Endothelial cell (in vitro differentiated cells): ENCODE data around the gene MED16. TPM values are rescaled to one million over a fixed set of nuclear protein-coding genes. Genes with fewer than 3 reads are reported as not detected.

Source experiments
- DNase-seq: peaks from one replicate; pipeline ENCODE4 v3.0.0; 2021; ENCODE audit warnings: low spot score
- H3K27ac Mint-ChIP-seq: one replicate; pipeline ENCODE4 v1.8.0; 2021; ENCODE audit warnings: mixed read lengths, inconsistent platforms; ENCODE audit not compliant: unreplicated experiment
- H3K27me3 Mint-ChIP-seq: one replicate; pipeline ENCODE4 v1.8.0; 2021; ENCODE audit warnings: mild to moderate bottlenecking, moderate library complexity, mixed read lengths, inconsistent platforms; ENCODE audit not compliant: unreplicated experiment
- H3K36me3 Mint-ChIP-seq: one replicate; pipeline ENCODE4 v1.8.0; 2021; ENCODE audit warnings: mild to moderate bottlenecking, low read depth, mixed read lengths, inconsistent platforms; ENCODE audit not compliant: unreplicated experiment
- H3K4me1 Mint-ChIP-seq: one replicate; pipeline ENCODE4 v1.8.0; 2021; ENCODE audit warnings: mild to moderate bottlenecking, mixed read lengths, inconsistent platforms; ENCODE audit not compliant: unreplicated experiment
- H3K4me3 Mint-ChIP-seq: one replicate; pipeline ENCODE4 v1.8.0; 2021; ENCODE audit warnings: mild to moderate bottlenecking, mixed read lengths, inconsistent platforms; ENCODE audit not compliant: unreplicated experiment
- H3K9me3 Mint-ChIP-seq: one replicate; pipeline ENCODE4 v1.8.0; 2021; ENCODE audit warnings: mixed read lengths, inconsistent platforms; ENCODE audit not compliant: unreplicated experiment
- total RNA-seq: library from RNA; stranded (reverse); fragmentation: NEBNext Ultra II Directional; extraction: Animal tissue kit (Norgen Biotek cat#: 25700); gene quantifications from one replicate; pipeline ENCODE4 v1.2.1, GENCODE V29; 2021; ENCODE audit not compliant: unreplicated experiment
- TF ChIP-seq, protein P1 (sequence below): fragments of 200-600 bp; sonication (generic); IDR thresholded peaks from one replicate; pipeline ENCODE4 v1.5.0; 2021; ENCODE audit warnings: antibody characterized with exemption; ENCODE audit not compliant: unreplicated experiment

MED16 gene
- total RNA-seq, 1 donor from 2014 or later = 66.5 TPM

DNA sequence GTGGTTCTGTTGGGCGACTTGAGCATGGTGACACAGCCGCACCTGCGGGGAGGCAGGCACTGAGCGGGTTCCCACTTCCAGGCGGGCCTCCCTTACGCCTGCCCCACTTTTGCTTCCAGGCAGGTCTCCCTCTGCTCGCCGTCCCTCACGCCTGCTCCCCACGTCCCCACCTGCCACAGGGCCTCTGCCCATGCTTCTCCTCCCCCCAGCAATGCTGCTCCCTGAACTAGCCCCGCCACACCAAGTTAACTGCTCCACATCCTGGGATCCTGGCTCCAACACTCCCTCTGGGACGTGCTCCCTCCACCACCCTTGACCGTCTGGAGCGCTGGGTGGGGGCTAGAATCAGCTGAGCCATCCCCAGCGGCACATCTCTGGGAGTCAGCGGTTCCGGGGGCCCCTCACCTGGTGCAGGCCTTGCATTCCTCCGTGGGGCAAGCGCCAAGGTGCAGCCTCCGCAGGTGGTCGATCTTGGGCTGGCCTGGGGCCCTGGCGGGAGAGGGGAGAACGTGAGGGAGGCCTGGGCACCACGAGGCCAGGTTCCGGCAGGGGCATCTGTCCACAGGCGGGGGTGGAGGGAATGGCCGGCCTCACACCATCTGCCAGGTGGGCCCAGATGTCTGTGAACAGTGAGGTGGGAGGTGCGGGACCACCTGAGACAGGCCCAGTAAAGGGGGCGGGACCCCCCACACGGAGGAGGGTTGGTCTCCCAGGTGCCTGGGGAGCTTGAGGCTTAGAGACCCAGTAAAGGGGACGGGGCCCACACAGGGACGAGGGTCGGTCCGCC is 24.3 kb downstream of the MED16 start:
- Mint-ChIP-seq H3K27me3 (peaks cover 14% of the 10 kb centered on the region), H3K4me1 (no peaks in the 10 kb centered on the region), H3K4me3 (no peak overlapping the region), H3K36me3 (peaks cover 11% of the 10 kb centered on the region), H3K27ac (no peak overlapping the region), H3K9me3 (no peaks in the 10 kb centered on the region)
- DNase-seq = no peak
- TF ChIP-seq, protein P1, sequence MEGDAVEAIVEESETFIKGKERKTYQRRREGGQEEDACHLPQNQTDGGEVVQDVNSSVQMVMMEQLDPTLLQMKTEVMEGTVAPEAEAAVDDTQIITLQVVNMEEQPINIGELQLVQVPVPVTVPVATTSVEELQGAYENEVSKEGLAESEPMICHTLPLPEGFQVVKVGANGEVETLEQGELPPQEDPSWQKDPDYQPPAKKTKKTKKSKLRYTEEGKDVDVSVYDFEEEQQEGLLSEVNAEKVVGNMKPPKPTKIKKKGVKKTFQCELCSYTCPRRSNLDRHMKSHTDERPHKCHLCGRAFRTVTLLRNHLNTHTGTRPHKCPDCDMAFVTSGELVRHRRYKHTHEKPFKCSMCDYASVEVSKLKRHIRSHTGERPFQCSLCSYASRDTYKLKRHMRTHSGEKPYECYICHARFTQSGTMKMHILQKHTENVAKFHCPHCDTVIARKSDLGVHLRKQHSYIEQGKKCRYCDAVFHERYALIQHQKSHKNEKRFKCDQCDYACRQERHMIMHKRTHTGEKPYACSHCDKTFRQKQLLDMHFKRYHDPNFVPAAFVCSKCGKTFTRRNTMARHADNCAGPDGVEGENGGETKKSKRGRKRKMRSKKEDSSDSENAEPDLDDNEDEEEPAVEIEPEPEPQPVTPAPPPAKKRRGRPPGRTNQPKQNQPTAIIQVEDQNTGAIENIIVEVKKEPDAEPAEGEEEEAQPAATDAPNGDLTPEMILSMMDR = no peak

DNA sequence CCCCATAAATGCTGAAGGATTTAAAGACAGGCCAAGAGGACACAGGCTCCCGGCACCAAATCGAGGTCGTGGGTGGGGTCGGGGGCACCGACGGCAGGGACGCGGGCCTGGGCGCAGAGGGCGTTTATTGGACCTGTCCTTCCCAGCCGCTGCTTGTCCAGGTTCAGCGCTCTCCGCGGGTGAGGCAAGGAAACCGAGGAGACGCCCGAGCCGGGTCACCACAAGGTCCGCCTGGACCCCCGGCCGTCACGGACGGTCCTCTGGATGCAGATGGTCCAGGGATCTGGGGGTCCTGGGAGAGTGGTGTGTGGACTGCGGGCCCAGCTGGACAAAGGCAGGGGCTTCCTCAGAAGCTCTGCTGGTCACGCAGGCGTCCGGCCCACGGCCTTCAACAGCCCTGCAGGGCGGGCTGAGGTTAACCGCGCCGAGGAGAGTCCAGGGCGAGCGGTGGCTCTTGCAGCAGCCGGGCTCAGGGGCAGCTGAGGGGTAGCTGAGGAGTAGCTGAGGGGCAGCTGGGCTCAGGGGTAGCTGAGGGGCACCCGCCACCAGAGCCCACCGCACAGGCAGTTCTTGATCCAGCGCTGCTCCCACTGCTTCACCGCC is 25.0 kb downstream of the MED16 start:
- Mint-ChIP-seq H3K4me1 (no peaks in the 10 kb centered on the region), H3K36me3 (peaks cover 11% of the 10 kb centered on the region), H3K4me3 (no peak overlapping the region), H3K27ac (no peak overlapping the region), H3K27me3 (peaks cover 14% of the 10 kb centered on the region), H3K9me3 (no peaks in the 10 kb centered on the region)
- TF ChIP-seq, protein P1 = no peak
- DNase-seq = no peak

DNA sequence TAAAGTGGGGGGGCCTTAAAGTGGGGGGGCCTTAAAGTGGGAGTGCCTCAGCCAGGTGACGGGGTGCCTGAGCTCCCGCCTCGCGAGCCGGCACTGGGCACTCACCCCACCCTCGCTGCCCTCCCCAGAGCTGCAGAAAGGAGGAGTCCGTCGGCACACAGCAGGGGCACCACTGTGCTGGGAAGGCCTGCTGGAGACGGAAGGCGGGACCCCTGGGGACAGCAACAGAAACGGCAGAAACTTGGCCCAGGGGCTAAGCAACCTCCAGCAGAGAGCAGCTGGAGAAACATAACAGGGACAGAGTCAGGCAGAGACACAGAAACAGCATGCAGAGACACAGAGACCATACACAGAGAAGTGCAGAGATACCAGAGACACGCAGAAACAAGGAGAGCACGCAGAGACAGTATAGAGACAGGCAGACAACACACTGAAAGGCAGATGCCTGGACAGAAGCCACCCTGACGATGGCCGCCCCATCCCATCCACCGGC is 25.6 kb downstream of the MED16 start:
- no peak overlapping the region for H3K27ac Mint-ChIP-seq

DNA sequence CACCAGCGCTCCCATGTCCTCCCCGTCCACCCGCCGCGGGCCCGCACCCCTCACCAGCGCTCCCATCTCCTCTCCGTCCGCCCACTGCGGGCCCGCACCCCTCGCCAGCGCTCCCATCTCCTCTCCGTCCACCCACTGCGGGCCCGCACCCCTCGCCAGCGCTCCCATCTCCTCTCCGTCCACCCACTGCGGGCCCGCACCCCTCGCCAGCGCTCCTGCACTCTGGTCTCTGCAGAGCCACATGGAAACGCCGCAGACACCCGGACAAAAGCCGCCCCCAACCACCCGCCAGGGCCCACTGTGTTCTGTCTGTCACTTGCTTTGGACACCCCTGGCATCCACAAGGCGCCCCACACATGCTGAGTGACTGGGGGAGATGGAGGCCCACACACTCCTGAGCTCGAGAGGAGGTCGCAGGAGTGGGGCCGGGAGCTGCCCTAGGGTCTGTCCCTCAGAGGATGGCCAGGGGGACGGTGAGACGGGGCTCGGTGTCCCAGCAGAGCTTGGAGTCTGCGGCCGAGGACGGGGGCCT is 26.2 kb downstream of the MED16 start:
- Mint-ChIP-seq H3K27me3 (peaks cover 16% of the 10 kb centered on the region), H3K27ac (no peak overlapping the region), H3K4me3 (no peak overlapping the region), H3K9me3 (no peaks in the 10 kb centered on the region), H3K4me1 (no peaks in the 10 kb centered on the region), H3K36me3 (peaks cover 11% of the 10 kb centered on the region)
- TF ChIP-seq, protein P1 = no peak
- DNase-seq = no peak

More for the DNA sequence above, 25.6 kb downstream of the MED16 start:
- TF ChIP-seq, protein P1 = no peak
- Mint-ChIP-seq H3K27me3 (peaks cover 16% of the 10 kb centered on the region), H3K4me1 (no peaks in the 10 kb centered on the region), H3K9me3 (no peaks in the 10 kb centered on the region), H3K4me3 (peak overlapping the region; percentile 6), H3K36me3 (peaks cover 11% of the 10 kb centered on the region)
- no peak for DNase-seq

DNA sequence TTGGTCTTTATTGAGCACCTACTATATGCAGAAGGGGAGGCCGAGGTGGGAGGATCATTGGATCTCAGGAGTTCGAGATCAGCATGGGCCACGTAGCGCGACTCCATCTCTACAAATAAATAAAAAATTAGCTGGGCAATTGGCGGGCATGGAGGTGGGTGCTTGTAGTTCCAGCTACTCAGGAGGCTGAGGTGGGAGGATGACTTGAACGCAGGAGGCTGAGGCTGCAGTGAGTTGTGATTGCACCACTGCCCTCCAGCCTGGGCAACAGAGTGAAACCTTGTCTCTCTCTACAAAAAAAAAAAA is 29.7 kb downstream of the MED16 start:
- Mint-ChIP-seq H3K4me3 (no peak overlapping the region), H3K27me3 (peaks cover 12% of the 10 kb centered on the region), H3K36me3 (peaks cover 4% of the 10 kb centered on the region), H3K4me1 (no peaks in the 10 kb centered on the region), H3K9me3 (no peaks in the 10 kb centered on the region), H3K27ac (no peak overlapping the region)
- no peak for DNase-seq
- TF ChIP-seq, protein P1 = no peak
